Measurements from ENCODE around the gene WFS1. TPM values are rescaled to one million over a fixed set of nuclear protein-coding genes. Genes with fewer than 3 reads are reported as not detected.

The WFS1 gene, protein sequence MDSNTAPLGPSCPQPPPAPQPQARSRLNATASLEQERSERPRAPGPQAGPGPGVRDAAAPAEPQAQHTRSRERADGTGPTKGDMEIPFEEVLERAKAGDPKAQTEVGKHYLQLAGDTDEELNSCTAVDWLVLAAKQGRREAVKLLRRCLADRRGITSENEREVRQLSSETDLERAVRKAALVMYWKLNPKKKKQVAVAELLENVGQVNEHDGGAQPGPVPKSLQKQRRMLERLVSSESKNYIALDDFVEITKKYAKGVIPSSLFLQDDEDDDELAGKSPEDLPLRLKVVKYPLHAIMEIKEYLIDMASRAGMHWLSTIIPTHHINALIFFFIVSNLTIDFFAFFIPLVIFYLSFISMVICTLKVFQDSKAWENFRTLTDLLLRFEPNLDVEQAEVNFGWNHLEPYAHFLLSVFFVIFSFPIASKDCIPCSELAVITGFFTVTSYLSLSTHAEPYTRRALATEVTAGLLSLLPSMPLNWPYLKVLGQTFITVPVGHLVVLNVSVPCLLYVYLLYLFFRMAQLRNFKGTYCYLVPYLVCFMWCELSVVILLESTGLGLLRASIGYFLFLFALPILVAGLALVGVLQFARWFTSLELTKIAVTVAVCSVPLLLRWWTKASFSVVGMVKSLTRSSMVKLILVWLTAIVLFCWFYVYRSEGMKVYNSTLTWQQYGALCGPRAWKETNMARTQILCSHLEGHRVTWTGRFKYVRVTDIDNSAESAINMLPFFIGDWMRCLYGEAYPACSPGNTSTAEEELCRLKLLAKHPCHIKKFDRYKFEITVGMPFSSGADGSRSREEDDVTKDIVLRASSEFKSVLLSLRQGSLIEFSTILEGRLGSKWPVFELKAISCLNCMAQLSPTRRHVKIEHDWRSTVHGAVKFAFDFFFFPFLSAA
- 35.4 TPM for polyA plus RNA-seq (2013, experiment 1 of 2; ENCODE audit: insufficient read length)
- polyA plus RNA-seq (2013, experiment 2 of 2; ENCODE audit: insufficient read length) = 37.3 TPM

DNA sequence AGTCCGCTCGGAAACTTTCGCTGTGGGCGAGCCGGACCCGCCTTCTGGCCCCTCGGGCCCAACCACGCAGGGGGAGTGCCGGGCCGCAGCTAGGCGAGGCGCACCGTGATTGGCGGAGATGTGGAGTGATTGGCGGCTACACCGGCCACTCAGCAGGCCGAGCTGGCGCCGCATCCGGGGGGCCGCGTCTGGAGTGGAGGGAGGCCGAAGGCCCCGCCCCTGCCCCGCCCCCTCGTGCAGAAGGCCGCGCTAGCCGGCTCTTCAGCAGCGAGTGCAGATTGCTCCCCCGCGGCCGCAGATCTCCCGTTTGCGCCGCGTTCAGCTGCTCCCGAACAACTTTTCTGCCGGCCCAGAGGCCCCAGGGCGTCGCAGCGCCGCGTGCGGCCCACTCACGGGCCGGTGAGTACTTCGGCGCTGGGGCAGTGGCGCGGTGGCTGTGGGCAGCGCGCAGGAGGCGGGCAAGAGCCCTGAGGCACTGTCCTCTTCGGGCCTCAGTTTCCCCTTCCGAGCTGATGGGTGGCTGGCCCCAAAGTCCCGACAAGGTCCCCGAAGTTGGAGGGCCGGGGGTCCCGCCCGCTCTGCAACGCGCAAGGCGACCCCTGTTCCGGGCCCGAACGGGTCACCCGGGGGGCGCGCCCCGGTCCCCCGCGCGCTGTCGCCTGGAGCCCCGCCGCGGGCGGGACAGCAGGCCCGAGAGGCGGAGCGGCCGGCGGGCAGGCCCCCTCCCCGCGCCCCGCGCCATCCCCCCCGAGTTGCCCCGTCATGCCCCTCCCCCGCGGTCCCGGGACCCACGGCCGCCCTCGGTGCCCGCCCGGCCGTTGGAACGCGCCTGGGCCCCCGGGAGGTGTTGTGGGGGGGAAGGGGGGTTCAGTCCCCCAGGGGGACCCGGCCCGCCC, at the start of gene WFS1:
Gene WFS1 (plus strand): TSS at position 235 of the 896 bp plus-strand sequence. CDS start 7,606 bp downstream, outside the sequence.
- peak; percentile 98 for DNase-seq

DNA sequence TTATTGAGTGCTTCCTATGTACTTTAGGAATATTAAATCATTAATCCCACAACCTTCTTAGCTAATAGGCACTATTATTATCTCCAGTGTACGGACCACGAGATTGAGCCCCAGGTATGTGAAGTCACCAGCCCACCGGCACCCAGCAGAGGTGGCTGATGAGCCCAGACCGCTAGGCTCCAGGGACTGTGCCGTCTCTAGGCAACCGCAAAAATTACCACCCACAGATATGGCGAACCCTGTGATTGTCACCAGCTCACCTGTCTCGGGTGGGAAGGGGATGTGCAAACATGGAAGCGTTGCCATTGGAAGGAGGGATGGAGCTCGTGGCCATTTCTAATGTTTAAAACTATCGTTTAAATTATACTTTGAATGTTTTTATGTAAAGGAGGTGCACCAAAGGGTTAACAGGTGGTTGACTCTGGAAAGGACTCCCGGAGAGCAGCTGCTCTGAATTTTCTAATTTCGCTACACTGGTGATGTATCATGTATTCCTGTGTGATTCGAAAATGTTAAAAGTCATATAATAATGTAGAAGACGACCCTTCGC, 48.3 kb upstream of the WFS1 start:
- no peak for DNase-seq

DNA sequence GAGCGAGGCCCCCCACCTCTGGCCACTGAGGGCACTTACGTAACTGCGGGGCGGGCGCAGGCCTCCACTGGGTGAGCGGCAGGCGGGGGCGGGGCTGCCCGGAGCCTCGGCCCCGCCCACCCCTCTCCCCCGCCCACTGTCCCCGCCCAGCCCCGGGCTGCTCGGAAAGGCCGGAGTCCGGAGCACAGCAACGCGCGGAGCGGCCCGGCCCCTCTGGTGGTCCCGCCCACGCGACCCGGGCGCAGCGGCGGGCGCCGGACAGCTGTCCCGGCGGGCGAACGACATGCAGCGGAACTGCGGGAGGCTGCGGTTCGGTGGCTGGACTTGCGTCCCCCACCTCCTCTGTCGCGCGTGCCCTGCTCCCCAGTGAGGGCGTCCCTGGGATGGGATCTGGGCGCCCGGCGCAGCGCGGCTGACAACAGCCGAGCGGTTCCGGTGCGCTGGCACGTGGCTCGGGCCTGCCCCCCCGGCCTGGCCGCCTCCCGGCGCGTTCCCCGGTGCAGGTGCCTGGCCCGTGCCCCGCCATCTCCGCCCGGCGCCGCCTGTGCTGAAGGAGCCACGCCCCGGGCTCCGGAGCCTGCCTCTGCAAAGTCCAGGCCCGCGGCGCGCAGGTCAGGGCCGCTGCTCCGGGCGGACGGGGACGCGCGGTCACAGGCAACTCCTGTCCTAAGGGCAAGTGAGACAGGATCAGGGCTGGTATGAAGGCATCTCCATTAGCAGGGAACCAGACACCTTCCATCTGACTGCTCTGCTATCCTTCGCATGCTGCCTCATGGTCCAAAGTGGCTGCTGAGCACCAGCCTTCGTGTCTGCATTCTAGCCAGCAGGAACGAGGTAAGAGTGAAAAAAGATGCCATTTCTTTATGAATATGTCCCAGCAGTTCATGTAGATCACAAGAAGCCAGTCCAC, 47.5 kb upstream of the WFS1 start:
- DNase-seq = peak; percentile 7

DNA sequence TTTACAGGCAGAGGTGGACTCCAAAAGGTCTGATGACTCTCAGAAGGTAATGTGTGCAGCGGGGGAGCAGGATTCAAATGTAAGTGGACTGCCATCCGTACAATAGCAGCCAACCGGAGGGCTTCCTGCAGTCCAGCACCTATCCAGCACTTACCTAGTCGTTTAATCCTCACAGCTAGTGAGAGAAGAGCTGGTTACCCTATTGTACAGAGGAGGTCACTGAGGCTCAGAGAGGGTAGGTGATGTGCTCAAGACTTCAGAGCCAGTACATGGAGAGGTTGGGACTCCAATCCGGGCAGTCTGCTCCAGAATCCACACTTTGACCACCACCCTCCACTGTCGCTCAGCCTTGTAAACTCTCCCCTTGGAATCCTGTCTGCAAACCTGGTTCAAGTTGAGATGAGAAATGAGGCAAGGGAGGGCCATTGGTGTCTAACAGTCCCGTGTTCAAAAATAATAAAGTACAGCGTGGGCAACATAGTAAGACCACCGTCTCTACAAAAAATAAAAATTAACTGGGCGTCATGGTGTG, 46.8 kb upstream of the WFS1 start:
- no peak for DNase-seq

DNA sequence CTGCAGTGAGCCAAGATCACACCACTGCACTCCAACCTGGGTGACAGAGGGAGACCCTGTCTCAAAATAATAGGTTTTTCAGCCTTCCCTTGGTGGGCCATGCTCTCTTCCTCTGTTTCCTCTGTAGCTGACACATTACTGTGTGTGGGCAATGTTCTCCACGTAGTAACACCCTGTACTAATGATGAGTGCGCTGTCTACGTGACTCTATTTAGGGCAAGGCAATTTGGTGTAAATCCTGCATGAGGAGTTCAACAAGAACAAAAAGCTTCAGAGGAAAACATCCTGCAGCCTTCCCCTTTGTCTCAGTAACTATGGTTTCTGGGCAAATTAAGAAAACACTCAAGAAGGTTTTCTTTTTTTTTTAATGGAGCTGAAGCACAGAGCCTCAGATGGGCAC, 44.9 kb upstream of the WFS1 start:
- no peak for DNase-seq

DNA sequence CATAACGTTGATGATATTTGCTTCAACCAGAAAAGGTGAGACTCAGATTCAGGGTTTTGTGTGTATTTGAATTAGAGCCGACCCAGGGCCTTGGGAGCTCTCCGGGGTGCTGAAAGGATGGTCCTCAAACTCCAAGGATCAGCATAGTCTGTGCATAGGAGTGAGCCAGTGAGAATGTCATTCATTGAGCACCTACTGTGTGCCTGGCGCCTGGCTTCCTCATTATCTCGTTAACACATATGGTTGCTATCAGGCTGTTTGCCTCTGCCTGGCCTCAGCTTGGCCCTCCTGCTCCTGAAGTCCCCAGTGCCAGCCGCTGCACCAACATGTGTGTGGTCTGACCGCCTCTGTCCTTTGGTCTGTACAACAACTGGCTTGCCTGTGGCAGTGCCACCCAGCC, 44.2 kb upstream of the WFS1 start:
- DNase-seq = peak; percentile 5

DNA sequence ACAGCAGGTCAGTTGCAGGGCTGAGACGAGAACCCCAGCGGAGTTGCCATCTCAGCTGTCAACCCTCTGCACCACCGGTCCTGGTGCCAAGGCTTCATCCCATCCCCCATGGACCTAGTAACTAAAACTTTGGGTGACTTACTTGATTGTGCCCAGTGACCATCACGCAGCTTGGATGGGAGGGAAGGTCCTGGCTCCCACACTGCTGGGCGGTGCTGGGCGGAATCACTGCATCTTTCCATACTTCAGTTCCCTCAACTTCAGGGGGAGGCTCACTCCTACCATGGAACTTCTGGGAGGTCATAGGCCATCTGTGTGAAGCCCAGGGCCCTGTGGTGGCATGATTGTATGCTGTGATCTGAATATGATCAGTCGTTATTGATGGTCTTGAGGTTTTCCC, 43.1 kb upstream of the WFS1 start:
- no peak for DNase-seq

DNA sequence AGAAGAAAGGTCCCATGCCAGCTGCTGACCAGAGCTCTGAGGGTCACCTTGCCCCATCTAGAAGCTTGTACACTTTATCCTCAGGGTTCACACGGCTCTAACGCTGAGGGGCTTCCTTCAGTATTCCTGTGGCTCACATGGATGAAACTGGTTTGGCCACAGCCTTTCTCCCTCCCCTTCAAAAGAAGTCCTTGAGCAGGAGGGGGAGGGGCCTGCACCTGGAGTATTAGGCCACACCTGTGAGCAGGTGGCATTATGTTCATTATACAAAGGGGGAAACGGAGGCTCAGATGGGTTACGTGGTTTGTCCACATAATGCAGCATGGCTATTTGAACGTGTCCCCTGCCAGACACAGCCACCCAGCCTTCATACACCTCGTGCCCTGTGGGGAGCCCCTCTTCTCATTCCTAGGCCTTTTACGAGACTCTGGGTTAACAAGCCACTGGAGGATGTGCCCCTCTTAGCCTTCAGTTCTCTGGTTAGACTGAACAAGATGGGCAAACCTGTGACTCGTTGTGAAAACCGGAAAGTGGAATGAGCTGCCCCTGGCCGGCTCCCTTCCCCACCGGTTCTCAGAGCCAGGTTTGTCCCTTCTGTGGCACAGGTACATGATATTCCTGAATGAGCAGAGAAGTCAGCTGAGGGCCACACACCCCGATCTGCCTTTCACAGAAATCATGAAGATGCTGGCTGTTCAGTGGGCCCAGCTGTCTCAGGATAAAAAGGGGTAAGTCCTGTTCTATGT, 42.1 kb upstream of the WFS1 start:
- DNase-seq = no peak

DNA sequence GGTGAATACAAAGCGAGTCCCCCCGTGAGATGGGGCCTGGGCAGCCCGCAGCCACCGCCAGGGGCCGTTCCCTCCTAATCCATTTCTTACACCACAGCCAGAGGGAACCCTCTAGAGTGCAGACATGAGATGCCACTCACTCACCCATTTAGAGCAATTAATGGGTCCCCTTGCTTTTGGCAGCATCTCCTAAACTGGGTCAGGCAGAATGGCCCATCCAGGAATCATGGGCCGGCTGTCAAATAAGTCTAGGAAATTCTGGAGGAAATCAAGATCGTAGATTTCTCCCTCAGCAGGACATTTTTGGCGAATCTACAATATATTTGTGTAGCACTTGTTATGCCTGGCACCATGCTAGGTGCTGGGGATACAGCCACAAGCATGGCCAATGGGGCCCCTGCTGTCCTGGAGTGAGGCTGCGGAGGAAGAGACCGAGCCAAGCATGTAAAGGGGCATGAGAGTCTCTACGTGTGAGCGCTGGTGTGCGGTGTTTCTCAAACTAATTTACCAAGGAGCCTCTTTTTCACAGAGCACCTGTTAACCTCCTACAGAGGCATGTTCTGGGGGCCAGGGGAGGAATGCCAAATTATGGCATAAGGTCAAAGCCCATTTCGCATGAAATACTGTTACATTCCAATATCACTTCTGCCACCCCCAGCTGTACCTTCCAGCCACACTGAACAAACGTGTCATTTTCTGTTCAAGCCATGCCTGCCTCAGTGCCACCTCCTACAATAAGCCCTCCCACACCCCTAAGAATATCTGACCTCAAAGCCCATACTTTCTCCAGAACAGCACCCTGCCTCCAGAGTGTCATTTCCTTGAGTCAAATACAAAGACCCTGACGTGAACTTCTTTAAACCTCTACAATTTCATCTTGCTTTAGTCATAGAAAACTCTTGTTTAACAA, 41.2 kb upstream of the WFS1 start:
- DNase-seq = no peak

DNA sequence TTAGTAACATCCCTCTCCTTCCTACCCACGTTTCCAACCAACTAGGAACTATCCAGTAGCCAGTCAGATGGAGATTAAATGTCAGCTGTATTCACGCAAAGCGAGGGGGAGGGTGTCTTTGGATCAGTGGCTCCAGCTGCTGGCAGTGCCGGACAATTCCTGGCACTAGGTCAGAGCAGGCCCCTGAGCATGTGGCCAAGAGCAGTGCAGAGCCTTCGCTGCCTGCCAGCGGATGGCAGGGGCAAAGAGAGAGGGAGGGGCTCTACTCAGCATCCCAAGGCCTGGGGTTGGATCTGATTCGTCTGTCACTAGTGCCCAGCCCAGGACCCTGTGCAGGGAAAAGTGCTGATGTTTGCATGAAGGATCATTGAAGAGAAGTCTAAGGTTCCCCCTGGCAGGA, 40.6 kb upstream of the WFS1 start:
- DNase-seq = no peak

DNA sequence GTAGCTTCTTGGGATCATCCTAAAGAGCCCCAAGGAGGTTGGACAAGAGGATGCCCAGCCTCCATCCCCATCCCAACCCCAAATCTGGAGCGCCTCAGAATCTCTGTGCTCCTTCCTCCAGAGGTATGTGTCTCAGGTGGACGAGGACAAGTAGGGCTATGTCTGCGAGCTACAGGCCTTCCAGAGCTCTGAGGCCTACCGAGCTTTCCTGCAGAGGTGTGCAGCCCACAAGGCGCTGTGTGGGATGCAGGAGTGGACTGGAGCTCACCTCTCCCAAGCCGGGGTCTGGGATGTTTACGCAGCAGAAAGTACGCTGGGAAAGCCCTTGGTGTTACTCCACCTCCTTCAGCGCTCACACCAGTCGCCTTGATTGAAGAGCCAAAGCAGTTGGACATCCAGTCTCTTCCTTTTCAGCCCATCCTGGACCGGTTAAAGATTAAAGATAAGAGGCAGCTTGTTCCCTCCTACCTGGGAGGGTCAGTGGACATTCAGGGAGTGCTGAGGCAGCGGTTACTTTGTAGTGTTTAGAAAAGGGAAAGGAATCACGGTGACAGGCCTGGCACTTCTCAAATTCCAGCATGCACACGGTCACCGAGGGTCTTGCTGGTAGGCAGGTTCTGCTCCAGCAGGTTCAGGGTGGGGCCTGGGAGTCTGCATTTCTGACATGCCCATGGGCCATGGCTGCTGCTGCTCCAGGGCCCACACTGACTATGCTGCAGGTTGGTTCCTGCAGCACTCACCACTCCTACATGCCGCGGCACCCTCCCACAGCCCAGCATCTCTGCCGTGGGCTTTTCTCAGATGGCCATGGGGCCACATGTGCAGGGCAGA, 39.8 kb upstream of the WFS1 start:
- no peak for DNase-seq

DNA sequence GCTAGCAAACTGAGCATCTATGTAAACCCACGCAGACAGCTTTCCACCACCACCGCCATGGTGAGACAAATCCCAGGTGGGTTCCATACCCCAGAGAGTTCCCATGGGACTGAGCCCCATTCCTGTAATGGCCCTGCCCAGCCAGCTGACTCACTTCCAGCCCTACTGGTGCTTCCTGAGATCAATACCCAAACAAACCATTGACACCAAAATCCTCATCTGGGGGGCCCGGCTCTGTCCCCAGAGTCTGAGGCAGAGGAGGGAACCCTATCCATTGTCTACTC, 39.2 kb upstream of the WFS1 start:
- DNase-seq = no peak

DNA sequence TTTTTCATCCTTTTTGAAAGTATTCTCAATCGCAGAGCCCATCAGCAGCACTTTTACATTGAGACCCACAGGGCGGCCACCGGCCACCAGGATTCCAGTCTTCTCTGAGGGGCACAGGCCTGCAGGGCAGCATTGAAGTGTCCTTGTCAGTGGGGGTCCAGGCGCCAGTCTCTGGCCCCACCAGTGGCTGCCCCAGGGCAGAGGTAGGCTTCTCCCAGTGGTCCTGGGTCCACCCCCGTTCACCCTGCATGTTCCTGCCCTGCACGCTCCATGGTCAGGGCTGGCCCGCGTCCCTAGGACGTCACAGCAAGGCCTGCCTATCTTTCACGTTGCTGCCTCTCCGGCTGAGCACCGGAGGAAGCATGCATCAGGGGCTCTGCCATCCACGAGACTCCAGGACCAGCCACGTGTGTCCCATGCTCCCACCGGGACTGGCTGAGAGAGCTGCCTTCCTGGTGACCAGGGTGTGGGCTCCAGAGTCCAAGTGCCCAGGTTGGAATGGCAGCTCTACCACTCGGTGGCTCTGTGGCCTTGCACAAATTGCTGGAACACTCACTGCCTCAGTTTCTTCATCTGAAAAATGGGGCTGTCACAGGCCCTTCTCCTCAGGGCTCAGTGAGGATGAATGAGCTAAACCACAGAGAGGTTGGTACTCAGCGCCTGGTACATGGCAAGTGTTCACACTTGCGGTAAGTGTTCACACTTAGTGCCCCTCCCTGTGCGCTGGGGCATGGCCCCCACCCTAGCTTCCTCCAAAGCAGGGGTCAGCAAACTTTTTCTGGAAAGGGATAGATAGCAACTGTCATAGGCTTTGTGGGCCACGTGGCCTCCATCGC, 38.6 kb upstream of the WFS1 start:
- DNase-seq = no peak

DNA sequence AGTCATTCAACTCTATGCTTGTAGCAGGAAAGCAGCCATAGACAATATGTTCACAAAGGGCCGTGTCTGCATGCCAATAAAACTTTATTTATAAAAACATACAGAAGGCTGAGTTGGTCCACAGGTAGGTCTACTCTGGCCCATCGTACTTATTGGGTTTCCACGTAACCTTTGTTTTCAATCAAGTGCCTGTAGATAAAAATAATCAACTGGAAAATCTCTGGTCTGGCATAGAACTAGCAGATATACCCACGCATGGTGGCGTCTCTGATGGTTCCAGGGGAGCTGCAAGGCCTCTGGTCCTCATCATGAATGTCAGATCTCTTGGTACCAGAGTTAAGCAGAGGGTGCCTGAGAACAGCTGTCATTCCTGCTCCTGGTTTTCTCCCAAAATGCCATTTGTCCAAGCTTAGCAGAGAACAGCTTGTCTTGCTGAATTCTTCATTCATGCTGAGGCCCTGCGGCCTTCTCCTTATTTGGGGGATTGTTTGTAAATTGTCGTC, 37.9 kb upstream of the WFS1 start:
- DNase-seq = no peak

DNA sequence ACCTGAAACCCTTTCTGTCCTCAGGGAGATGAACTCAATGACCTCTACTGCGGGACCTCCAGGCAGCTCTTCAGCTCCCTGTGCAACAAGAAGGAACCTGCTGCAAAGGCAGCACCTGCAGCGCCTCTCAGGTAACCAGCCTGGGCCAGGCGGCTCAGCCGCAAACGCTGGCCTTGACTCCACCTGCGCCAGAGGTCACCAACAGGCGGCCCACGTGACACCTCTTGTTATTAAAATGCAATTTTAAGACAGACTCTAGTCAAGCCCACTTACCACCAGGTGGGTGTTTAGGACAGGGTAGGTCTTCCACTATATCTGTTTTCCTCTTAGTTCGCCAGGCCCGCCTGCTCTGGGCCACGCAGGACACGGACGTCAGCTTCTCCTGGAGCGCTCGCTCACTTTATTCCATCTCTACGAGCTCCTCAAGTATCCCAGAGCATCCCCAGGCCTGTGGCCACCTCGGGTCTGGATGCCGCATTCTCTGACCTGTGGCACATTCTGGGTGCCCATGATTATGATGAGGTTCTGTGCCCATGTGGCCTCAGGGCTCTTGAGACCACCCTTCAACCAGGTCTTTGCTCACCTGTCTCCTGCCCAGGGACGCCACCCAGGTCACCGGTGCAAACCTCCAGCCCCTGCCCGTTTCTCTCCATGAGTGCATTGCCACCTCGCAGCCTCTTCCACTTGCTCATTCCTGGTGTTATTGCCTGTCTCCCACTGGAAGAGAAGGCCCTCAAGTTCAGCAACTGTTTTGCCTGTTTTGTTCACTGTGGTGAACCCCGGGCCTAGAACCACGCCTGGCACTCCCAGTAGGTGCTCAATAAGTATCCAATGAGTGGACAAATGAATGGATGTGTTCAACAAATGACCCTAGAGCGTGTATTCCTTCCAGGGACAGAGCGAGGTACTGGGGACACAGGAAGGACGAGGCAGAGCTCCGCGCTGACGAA, 36.5 kb upstream of the WFS1 start:
- DNase-seq = no peak

DNA sequence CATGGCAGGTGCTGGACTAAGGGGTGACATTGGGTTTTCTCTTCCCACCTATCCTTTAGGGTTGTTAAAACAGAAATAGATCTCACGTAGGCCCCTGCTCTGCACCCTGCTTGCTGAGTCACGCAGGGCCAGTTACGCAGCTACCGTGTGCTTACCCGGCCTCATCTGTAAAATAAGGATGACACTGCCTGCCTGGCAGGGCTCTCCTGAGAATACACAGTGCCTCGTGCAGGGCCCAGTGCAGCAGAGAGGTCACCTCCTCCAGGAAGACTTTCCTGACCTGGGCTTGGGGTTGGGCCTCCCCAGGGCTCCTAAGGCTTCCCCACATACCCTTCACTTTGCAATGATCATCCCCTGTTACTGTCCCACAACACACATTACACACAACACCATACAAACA, 35.7 kb upstream of the WFS1 start:
- DNase-seq = no peak

Data from fibroblast of skin of abdomen (primary cell).